Measurements from ENCODE around the gene SP2.

The SP2 gene

DNA sequence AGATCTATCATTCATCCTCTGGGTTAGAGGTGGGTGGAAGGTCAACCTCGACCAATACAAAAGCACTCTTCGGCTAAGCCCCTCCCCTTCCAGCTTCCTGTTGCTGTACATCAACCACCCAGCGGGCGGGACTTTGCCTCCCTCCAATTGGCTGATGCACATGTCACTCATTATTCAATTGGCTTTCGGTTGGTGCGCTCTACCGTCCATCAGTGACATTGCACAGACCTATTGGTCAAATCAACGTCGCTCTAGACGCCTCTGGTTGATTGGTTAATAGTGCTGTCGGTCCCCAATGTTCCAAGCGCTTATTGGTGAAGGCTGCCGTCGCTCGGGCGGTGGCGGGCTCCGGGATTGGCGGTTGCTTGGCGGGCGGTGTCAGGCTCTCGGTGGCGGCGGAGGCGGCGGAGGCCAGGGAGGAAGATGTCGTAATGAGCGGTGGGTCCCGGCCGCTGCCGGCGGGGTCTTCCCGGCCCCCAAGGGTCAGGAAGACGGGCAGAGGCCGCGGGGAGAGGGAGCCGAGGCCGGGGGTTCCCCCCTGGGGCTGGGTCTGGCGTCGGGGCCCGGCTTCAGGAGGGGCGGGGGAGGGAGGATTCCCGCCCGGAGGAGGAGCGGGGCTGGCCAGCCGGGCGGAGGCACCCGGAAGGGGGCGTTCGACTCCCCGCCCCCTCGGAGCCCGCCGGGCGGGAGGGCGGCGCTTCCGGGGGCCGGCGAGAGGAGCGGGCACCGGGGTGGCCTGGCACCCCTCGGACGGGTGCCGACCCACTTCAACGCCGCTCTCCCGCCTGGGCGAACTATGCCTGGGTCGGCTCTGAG lies at the start of gene SP2:
Gene SP2, plus strand, starts transcription at position 381 of the 816 bp plus-strand sequence. Its CDS starts 51 bp downstream, at position 432.
- peak; percentile 100 for DNase-seq (ENCODE audit: low read depth)

DNA sequence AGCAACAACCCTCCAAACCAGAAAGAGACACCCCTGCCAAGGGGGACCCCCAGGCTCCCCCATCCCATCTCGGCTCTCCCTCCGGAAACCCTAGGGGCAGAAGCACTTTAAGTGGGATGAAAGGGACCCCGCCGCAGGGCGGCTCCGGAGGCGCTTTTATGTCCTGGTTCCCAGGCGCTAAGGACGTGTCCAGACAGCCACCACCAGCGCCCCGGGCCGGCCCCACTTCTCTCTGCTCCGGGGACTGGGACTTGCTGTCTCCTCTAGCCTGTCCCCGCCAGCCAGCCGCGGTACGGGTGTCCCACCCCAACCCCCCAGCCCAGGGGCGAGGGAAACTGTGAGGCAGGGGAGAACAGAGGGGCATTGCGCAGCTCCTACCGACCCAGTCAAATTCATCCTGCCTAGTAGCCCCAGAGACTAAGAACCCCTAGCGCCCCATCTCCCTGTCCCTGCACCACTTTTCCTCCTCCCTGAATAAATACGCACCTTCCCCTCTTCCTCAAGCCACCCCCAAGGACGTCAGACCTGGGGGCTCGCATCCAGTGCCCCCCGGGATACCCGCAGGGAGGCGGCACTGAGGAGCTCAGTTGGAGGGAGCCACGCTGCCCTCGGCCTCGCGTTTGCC lies 49.2 kb upstream of the SP2 start:
- H3K4me3 ChIP-seq (ENCODE audit: low read length), result no peak overlapping the region
- no peak for DNase-seq (ENCODE audit: low read depth)
- TF ChIP-seq, protein P1, sequence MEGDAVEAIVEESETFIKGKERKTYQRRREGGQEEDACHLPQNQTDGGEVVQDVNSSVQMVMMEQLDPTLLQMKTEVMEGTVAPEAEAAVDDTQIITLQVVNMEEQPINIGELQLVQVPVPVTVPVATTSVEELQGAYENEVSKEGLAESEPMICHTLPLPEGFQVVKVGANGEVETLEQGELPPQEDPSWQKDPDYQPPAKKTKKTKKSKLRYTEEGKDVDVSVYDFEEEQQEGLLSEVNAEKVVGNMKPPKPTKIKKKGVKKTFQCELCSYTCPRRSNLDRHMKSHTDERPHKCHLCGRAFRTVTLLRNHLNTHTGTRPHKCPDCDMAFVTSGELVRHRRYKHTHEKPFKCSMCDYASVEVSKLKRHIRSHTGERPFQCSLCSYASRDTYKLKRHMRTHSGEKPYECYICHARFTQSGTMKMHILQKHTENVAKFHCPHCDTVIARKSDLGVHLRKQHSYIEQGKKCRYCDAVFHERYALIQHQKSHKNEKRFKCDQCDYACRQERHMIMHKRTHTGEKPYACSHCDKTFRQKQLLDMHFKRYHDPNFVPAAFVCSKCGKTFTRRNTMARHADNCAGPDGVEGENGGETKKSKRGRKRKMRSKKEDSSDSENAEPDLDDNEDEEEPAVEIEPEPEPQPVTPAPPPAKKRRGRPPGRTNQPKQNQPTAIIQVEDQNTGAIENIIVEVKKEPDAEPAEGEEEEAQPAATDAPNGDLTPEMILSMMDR (conservative IDR thresholded peaks at IDR 0.05; ENCODE audit: low read length), result no peak

More for the DNA sequence above, at the start of gene SP2:
- H3K4me3 ChIP-seq (ENCODE audit: low read length), result peak within 1 kb of the TSS; percentile 98
- TF ChIP-seq, protein P1 (conservative IDR thresholded peaks at IDR 0.05; ENCODE audit: low read length), result no peak

DNA sequence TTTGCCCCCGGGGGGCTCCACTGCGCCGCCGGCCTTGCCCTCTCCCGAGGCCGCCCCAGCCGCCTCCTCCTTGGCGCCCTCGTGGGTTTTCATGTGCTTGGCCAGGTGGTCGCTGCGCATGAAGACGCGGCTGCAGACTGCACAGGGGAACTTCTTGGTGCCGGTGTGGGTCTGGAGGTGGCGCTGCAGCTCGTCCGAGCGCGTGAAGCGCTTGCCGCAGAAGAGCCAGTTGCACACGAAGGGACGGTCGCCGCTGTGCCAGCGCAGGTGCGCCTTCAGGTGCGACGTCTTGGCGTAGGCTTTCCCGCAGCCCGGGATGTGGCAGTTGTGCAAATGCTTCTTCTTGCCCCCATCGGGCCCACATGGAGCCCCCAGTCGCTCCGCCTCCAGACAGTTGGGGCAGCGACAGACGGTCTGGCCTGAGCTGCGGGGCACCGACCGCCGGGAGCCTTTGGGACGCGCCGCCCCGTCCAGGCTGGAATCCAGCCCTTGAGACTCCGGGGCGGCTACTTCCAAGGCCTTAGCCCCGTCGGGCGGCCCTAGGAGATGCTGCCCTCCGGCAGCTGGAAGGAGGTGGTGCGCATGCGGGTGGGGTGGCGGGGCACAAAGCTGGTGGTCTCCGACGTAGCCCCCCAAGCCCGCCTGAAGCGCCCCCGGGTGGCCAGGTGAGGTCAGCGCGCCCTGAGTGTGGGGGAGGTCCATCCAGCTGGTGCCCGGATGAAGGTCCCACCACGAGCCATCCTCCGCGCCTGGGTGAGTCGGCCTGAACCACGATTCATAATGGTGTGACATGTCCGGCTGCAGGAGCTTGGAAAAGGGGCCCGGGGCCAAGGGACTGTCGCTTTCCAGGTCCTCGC lies 48.5 kb upstream of the SP2 start:
- no peak overlapping the region for H3K4me3 ChIP-seq (ENCODE audit: low read length)
- TF ChIP-seq, protein P1 (conservative IDR thresholded peaks at IDR 0.05; ENCODE audit: low read length), result peak; percentile 34
- DNase-seq (ENCODE audit: low read depth), result no peak

DNA sequence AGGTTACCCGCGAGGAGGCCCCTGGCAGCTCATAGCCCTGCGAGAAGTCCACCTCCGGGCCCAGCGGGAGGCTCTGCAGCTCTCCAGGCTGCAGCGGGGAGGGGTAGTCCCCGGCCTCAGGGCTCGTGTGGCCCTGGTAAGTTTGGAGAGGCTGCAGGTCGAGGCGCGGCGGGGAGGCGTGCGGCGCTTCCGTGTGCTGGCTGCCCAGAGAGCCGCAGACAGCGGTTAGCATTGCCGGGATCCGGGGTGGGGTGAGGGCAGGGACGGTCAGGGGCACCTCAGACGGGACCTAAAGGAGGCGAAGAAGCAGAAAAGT lies 47.9 kb upstream of the SP2 start:
- no peak overlapping the region for H3K4me3 ChIP-seq (ENCODE audit: low read length)
- no peak for DNase-seq (ENCODE audit: low read depth)
- TF ChIP-seq, protein P1 (conservative IDR thresholded peaks at IDR 0.05; ENCODE audit: low read length), result no peak

DNA sequence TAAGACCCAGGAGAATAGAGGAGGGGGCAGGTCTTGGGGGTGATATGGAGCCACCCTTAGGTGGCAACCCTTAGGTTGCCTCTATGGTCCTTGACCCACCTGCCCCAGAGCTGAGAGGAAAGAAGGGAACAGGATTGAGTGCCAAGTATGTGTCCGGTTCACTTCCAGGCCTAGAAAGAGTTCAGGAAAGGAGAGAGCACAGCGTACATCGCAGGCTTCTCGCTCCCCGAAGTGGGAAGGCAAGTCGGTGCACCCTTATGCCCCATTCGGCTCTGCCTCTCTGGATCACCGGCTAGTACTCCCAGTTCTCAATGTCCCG lies 45.7 kb upstream of the SP2 start:
- TF ChIP-seq, protein P1 (conservative IDR thresholded peaks at IDR 0.05; ENCODE audit: low read length), result no peak
- DNase-seq (ENCODE audit: low read depth), result no peak
- H3K4me3 ChIP-seq (ENCODE audit: low read length), result peak overlapping the region; percentile 40

DNA sequence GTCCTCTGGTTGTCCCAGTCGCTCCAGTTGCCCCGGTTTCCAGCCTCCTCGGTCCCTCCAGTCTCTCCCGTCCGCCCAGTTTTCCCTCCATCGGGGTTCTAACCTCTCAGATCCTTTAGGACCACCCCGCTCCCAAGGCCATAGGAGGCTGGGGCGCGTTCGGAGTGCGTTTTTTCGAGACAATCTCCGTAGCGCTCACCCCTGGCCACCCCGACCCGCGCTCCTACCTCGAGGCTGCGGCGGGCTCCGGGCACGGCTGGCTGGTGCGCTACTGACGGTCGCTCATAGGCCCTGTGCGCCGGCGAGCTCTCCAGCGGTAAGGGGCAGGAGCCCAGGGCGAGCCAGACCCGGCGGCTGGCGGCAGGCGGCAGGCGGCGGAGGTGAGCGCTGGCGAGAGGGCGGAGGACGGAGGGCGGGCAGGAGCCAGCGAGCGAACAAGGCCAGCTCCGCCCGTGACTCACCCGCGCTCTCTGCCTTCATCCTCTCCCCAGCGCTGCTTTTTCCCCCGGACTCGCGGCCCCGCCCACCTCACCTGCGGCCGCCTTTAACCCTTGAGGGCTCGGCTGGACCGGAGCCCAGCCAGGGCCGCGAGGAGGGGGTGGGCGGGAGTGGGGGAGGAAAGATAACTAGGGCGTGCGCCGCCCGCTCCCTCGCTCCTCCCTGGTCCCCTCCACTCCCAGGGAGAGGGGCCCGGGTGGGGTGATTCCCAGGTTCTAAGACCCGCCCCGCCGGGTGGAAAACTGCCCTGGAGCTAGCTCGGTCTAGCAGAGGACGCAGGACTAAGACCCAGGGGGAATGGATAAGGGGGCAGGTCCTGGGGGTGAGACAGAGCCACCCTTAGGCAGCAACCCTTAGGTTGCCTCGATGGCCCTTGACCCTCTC lies 45.1 kb upstream of the SP2 start, which contains the start of gene SP6:
Gene SP6, minus strand, starts transcription at position 472 of the 882 bp plus-strand sequence. CDS start 2,734 bp downstream, outside the sequence.
- DNase-seq (ENCODE audit: low read depth), result peak; percentile 53
- peak within 1 kb of the TSS; percentile 40 for H3K4me3 ChIP-seq (ENCODE audit: low read length)
- TF ChIP-seq, protein P1 (conservative IDR thresholded peaks at IDR 0.05; ENCODE audit: low read length), result no peak
